ENCODE measurements around the gene FABP6. TPM values are rescaled to one million over a fixed set of nuclear protein-coding genes. Genes with fewer than 3 reads are reported as not detected.

The FABP6 gene
- total RNA-seq, 1 donor from 2014 or later, result not detected

Other genes starting within 250 kb of the FABP6 start
- 43.2 TPM for gene TTC1, start 220.4 kb upstream of the FABP6 start, total RNA-seq
- gene PWWP2A, start 110.1 kb upstream of the FABP6 start, total RNA-seq, result 20.0 TPM
- gene CCNJL, start 83.1 kb downstream of the FABP6 start, total RNA-seq, result 0.80 TPM
- 0.64 TPM for gene C1QTNF2, start 141.1 kb downstream of the FABP6 start, total RNA-seq
- gene FAM200C, start 170.5 kb downstream of the FABP6 start, total RNA-seq, result 1.9 TPM
- 44.2 TPM for gene SLU7, start 189.6 kb downstream of the FABP6 start, total RNA-seq
- 1.3 TPM for gene PTTG1, start 192.3 kb downstream of the FABP6 start, total RNA-seq